LNCAP (cell line): ENCODE measurements around the gene PRDX5.

Experiments used
- CTCF ChIP-seq: fragments of 450-650 bp; IDR thresholded peaks from 2 replicates; pipeline ENCODE4 v1.5.1; 2017; ENCODE audit warnings: mild to moderate bottlenecking

Gene PRDX5

GRCh38 chr11:64286801-64287159 is 31.1 kb upstream of the PRDX5 start:
- no peak for TF ChIP-seq CTCF

- no peak for TF ChIP-seq CTCF
Observed at GRCh38 chr11:64287676-64288352, 30.1 kb upstream of the PRDX5 start.

- no peak for TF ChIP-seq CTCF
Observed at GRCh38 chr11:64288353-64288750, 29.6 kb upstream of the PRDX5 start.

- no peak for TF ChIP-seq CTCF
Observed at GRCh38 chr11:64289002-64289564, 28.8 kb upstream of the PRDX5 start.

- TF ChIP-seq CTCF, result no peak
Observed at GRCh38 chr11:64290352-64291261, 27.3 kb upstream of the PRDX5 start.

GRCh38 chr11:64291262-64291751 is 26.6 kb upstream of the PRDX5 start, which contains the start of gene KCNK4:
TSS of gene KCNK4 (plus strand) at chr11:64291302. CDS start at chr11:64293019, 1,717 bp downstream.
- TF ChIP-seq CTCF, result no peak

GRCh38 chr11:64291752-64292459 is 26.0 kb upstream of the PRDX5 start:
- no peak for TF ChIP-seq CTCF
